Left lung (tissue), 10 donors: Measurements from ENCODE around the gene AUTS2. TPM values are rescaled to one million over a fixed set of nuclear protein-coding genes. Genes with fewer than 3 reads are reported as not detected.

Source experiments
- ATAC-seq: fragments of 200-7000 bp; cut with Tn5 transposase; one replicate; pipeline ENCODE4 v1.9.1; 2020; ENCODE audit warnings: moderate library complexity
- DNase-seq, 4 donors: peaks; one replicate each; pipeline ENCODE4 v3.0.0-alpha.2; 2013 to 2020
- H3K27ac ChIP-seq, 2 donors: fragments of 200-600 bp; sonication (generic) in 1 of 2; one replicate each; pipeline versions ENCODE4 v1.5.0 to v1.8.0; 2020 to 2021
- H3K27me3 ChIP-seq, 2 donors: fragments of 200-600 bp; sonication (generic) in 1 of 2; one replicate each; pipeline versions ENCODE4 v1.5.0 to v1.8.0; 2020 to 2021
- H3K36me3 ChIP-seq, 2 donors: fragments of 200-600 bp; sonication (generic) in 1 of 2; one replicate each; pipeline versions ENCODE4 v1.5.0 to v1.8.0; 2020 to 2021
- H3K4me1 ChIP-seq, 2 donors: fragments of 200-600 bp; one replicate each; pipeline ENCODE4 v1.8.0; 2021
- H3K4me3 ChIP-seq, 2 donors: fragments of 200-600 bp; sonication (generic) in 1 of 2; one replicate each; pipeline versions ENCODE4 v1.5.0 to v1.8.0; 2020 to 2021; ENCODE audit warnings: mild to moderate bottlenecking in 1 of 2
- H3K9me3 ChIP-seq, 2 donors: fragments of 200-600 bp; sonication (generic) in 1 of 2; one replicate each; pipeline versions ENCODE4 v1.5.0 to v1.8.0; 2020 to 2021
- CTCF ChIP-seq, 2 donors: fragments of 200-600 bp; sonication (generic) in 1 of 2; IDR thresholded peaks; one replicate each; pipeline versions ENCODE4 v1.5.0 to v1.8.0; 2021; ENCODE audit warnings: antibody characterized with exemption in 2 of 2
- intact Hi-C, 2 donors: fragments of 100-400 bp; cut with DNase I; formaldehyde crosslinking; loops; one replicate each; pipeline versions ENCODE4 v1.11.2 to v1.14.2; 2022
- polyA plus RNA-seq, 6 donors: library from polyadenylated mRNA; unstranded; fragments of 120-200 nt; gene quantifications; one replicate each; pipeline ENCODE4 v1.2.1, GENCODE V29; 2013; ENCODE audit not compliant: insufficient read length in 6 of 6
- total RNA-seq, 2 donors: library from RNA; stranded (reverse); fragmentation: NEBNext Ultra II Directional; extraction: Animal tissue kit (Norgen Biotek cat#: 25700); gene quantifications; one replicate each; pipeline ENCODE4 v1.2.1, GENCODE V29; 2021
- donor health status: DM: no; HTN: yes; CAD: no.
- donor health status: DM: no; HTN: no; CAD: no.

The AUTS2 gene
- total and polyA plus RNA-seq, 8 donors = 40.4 to 119 (median 103) TPM

- no peak for ATAC-seq
- H3K27me3 ChIP-seq = no peaks in the 10 kb centered on the region
- H3K27ac ChIP-seq = no peak overlapping the region
- no peaks in the 10 kb centered on the region for H3K4me1 ChIP-seq
- no peaks in the 10 kb centered on the region for H3K36me3 ChIP-seq
- intact Hi-C loops = no loop called here
- no peak overlapping the region for H3K4me3 ChIP-seq
- TF ChIP-seq CTCF (IDR thresholded peaks at IDR 0.05) = no peak
- no peak for DNase-seq
- no peaks in the 10 kb centered on the region for H3K9me3 ChIP-seq
Measured at GRCh38 chr7:70574314-70574834, 976.1 kb downstream of the AUTS2 start.

- no peak overlapping the region for H3K27ac ChIP-seq
- no peak for DNase-seq
- no peak for TF ChIP-seq CTCF (IDR thresholded peaks at IDR 0.05)
- H3K4me3 ChIP-seq = no peak overlapping the region
- ATAC-seq = no peak
- intact Hi-C loops = no loop called here
- no peaks in the 10 kb centered on the region for H3K9me3 ChIP-seq
- no peaks in the 10 kb centered on the region for H3K27me3 ChIP-seq
- H3K4me1 ChIP-seq = no peaks in the 10 kb centered on the region
- H3K36me3 ChIP-seq = no peaks in the 10 kb centered on the region
Measured at GRCh38 chr7:70574970-70575799, 976.9 kb downstream of the AUTS2 start.

- Histone ChIP-seq H3K4me3 (no peak overlapping the region), H3K4me1 (no peaks in the 10 kb centered on the region), H3K27me3 (no peaks in the 10 kb centered on the region), H3K9me3 (no peaks in the 10 kb centered on the region), H3K36me3 (no peaks in the 10 kb centered on the region), H3K27ac (no peak overlapping the region)
- DNase-seq (no peak), ATAC-seq (no peak)
- intact Hi-C loops = no loop called here
- TF ChIP-seq CTCF (IDR thresholded peaks at IDR 0.05) = no peak
Measured at GRCh38 chr7:70577078-70577477, 978.8 kb downstream of the AUTS2 start.

GRCh38 chr7:70578131-70578530 lies 979.9 kb downstream of the AUTS2 start:
- Histone ChIP-seq H3K36me3 (no peaks in the 10 kb centered on the region), H3K27ac (no peak overlapping the region), H3K27me3 (no peaks in the 10 kb centered on the region), H3K4me1 (no peaks in the 10 kb centered on the region), H3K9me3 (no peaks in the 10 kb centered on the region), H3K4me3 (no peak overlapping the region)
- intact Hi-C loops = no loop called here
- no peak for TF ChIP-seq CTCF (IDR thresholded peaks at IDR 0.05)
- DNase-seq = no peak
- ATAC-seq = no peak

GRCh38 chr7:70579397-70580097 lies 981.3 kb downstream of the AUTS2 start:
- Histone ChIP-seq H3K4me3 (no peak overlapping the region), H3K4me1 (no peaks in the 10 kb centered on the region), H3K27me3 (no peaks in the 10 kb centered on the region), H3K36me3 (no peaks in the 10 kb centered on the region), H3K9me3 (no peaks in the 10 kb centered on the region), H3K27ac (no peak overlapping the region)
- intact Hi-C loops = no loop called here
- no peak for TF ChIP-seq CTCF (IDR thresholded peaks at IDR 0.05)
- no peak for DNase-seq
- no peak for ATAC-seq
